ENCODE measurements around the gene ARL6IP1.
"Not testable (repeated sequence)": the region's sequence is repeated elsewhere in the genome, so short reads cannot be mapped to it uniquely, and the experiment has no call there.

- not testable (repeated sequence) for TF ChIP-seq PPARG (CRISPR knock-in tag; conservative IDR thresholded peaks at IDR 0.05); THAP11 (CRISPR knock-in tag; IDR thresholded peaks at IDR 0.05); RNF2 (conservative IDR thresholded peaks at IDR 0.05; ENCODE audit: low read depth); NR3C1 (CRISPR knock-in tag; IDR thresholded peaks at IDR 0.05); ATF3 (CRISPR knock-in tag; IDR thresholded peaks at IDR 0.05); MYNN (CRISPR knock-in tag; IDR thresholded peaks at IDR 0.05; ENCODE audit: low read depth); PHF8 (CRISPR knock-in tag; IDR thresholded peaks at IDR 0.05); GATAD2A (CRISPR knock-in tag; IDR thresholded peaks at IDR 0.05); ATRX (CRISPR knock-in tag; IDR thresholded peaks at IDR 0.05; ENCODE audit: borderline replicate concordance)
- TF ChIP-seq, protein P1, sequence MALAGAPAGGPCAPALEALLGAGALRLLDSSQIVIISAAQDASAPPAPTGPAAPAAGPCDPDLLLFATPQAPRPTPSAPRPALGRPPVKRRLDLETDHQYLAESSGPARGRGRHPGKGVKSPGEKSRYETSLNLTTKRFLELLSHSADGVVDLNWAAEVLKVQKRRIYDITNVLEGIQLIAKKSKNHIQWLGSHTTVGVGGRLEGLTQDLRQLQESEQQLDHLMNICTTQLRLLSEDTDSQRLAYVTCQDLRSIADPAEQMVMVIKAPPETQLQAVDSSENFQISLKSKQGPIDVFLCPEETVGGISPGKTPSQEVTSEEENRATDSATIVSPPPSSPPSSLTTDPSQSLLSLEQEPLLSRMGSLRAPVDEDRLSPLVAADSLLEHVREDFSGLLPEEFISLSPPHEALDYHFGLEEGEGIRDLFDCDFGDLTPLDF (CRISPR knock-in tag; IDR thresholded peaks at IDR 0.05) = not testable (repeated sequence)
- TF ChIP-seq, protein P2, sequence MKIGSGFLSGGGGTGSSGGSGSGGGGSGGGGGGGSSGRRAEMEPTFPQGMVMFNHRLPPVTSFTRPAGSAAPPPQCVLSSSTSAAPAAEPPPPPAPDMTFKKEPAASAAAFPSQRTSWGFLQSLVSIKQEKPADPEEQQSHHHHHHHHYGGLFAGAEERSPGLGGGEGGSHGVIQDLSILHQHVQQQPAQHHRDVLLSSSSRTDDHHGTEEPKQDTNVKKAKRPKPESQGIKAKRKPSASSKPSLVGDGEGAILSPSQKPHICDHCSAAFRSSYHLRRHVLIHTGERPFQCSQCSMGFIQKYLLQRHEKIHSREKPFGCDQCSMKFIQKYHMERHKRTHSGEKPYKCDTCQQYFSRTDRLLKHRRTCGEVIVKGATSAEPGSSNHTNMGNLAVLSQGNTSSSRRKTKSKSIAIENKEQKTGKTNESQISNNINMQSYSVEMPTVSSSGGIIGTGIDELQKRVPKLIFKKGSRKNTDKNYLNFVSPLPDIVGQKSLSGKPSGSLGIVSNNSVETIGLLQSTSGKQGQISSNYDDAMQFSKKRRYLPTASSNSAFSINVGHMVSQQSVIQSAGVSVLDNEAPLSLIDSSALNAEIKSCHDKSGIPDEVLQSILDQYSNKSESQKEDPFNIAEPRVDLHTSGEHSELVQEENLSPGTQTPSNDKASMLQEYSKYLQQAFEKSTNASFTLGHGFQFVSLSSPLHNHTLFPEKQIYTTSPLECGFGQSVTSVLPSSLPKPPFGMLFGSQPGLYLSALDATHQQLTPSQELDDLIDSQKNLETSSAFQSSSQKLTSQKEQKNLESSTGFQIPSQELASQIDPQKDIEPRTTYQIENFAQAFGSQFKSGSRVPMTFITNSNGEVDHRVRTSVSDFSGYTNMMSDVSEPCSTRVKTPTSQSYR (CRISPR knock-in tag; IDR thresholded peaks at IDR 0.05; ENCODE audit: borderline replicate concordance) = not testable (repeated sequence)
Measured at GRCh38 chr16:18772171-18772570, 29.2 kb downstream of the ARL6IP1 start.
